GM23248 (cell line): ENCODE results near the gene KCNAB1.

ENCODE experiments used
- EZH2 ChIP-seq: fragments of 200-600 bp; sonication (generic); IDR thresholded peaks from 2 replicates; pipeline ENCODE4 v1.6.1; 2018; ENCODE audit warnings: antibody characterized with exemption, mild to moderate bottlenecking; ENCODE audit not compliant: insufficient read depth, poor library complexity, severe bottlenecking
- EZH2phosphoT487 ChIP-seq: fragments of 200-600 bp; sonication (generic); IDR thresholded peaks from 2 replicates; pipeline ENCODE4 v1.6.1; 2018; ENCODE audit warnings: antibody characterized with exemption, moderate library complexity, mild to moderate bottlenecking, low read depth; ENCODE audit not compliant: insufficient read depth

GRCh38 chr3:156311930-156312329 lies 191.6 kb downstream of the KCNAB1 start:
- TF ChIP-seq EZH2 (no peak), EZH2phosphoT487 (no peak)
